Limb (tissue), 2 donors: ENCODE results near the gene ZNF184.
A peak's percentile ranks its signal among the peaks of the same experiment; 100 is the strongest.
"Not testable (repeated sequence)": the region's sequence is repeated elsewhere in the genome, so short reads cannot be mapped to it uniquely, and the experiment has no call there.

ENCODE experiments used
- DNase-seq, 2 donors: peaks; one replicate each; pipeline ENCODE4 v3.0.0-alpha.2; 2016; ENCODE audit errors: extremely low spot score in 2 of 2

ZNF184 gene

GRCh38 chr6:27426045-27426620, 46.8 kb downstream of the ZNF184 start:
- no peak for DNase-seq

GRCh38 chr6:27424851-27425250, 48.1 kb downstream of the ZNF184 start:
- DNase-seq: not testable (repeated sequence)

DNA sequence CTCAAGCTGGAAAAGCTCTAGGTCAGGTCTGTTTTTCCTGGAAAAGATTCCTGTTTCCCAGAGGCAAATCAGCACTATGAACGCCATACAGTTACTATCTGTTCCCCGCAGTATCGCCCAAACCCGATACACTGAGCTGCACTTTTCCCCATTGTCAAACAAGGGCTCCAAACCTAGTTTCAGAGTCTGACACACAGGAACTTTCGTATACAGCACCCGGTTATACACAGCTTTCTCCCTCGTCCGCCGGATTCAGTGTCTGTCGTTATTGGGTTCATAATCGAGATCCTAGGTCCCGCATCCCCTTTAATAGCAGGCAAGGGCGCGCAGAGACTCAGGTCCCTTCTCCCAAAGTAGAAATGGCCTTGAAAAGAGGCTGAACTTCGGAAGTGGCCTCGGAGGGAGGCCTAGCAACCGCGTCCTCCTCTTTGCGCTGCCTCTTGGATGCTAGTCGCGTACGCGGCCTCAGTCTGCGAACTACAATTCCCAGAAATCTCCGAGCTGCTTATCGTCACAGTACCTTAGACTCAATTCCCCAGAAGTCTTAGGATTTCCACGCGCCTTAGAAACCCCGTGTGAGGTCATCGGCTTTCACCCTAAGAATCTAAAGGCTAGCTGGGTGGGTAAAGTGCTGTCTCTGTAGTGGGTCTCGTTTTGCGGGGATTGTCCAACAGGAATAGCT, 50.1 kb downstream of the ZNF184 start:
- peak; percentile 11 to 37 for DNase-seq

DNA sequence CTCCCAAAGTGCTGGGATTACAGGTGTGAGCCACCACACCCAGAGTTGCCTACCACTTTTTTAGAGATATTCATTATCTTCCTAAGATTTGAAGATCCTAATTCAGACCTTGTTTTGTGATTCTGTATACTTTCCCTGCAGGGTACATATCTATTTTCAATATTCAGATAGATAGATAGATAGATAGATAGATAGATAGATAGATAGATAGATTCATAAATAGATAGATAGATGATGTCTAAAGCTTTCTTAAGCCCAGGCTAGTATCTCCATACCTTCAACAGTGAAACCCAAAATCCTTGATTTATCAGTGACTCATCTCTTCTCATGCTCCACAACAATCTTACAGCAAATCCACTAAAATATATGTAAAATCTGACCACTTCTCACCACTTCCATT, 53.5 kb downstream of the ZNF184 start:
- no peak for DNase-seq

GRCh38 chr6:27415898-27416297, 57.0 kb downstream of the ZNF184 start:
- no peak for DNase-seq

DNA sequence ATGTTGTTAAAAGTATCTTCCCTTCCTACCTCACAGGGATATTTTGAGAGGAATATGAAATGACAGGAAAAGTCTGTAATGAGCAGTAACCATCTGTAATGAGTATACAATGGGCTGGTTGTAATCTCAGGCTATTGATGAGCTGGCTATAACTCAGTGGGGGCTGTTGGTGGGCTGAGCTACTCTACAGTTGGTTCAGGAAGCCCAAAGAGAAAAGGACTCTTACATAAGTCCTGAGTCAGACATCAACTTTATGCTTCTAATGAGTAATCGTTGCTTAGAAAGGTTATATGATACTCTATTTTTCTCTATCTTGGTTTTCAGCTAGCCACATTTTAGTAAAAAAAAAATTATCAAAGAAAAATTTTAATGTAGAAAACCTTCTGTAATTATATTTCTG, 57.9 kb downstream of the ZNF184 start:
- DNase-seq: no peak

- DNase-seq: no peak
These were observed 58.6 kb downstream of the ZNF184 start for GRCh38 chr6:27414300-27414699.

DNA sequence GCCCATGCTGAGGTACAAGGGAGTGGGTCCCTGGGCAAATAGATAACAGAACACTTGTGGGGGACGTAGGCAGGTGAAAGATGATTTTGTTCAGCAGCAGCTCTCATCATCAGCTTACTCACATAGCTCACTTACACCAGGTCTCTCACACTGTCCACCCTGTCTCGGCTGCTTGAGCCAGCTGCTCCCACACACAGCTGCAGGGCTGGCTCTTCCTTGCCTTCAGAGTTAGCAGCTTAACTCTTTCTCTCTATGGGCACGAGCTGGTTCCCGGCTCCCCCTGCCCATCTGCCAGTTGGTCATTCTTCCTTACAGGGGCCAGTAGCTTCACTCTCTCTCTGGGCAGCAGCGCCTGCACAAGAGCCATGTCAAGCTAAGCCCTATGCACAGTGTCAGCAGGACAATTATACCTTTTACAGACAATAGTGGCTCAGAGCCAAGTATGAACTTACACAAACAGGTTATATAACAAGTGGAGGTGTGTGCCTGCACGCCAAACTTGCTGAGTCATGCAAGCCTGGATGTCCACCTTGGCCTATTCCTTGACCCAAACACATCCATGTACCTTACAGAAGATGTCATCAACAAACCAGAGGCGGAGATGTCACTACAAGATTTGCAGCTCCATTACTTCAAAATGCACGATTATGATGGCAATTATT, 65.6 kb downstream of the ZNF184 start:
- no peak for DNase-seq

GRCh38 chr6:27406085-27406484, 66.8 kb downstream of the ZNF184 start:
- DNase-seq: no peak

DNA sequence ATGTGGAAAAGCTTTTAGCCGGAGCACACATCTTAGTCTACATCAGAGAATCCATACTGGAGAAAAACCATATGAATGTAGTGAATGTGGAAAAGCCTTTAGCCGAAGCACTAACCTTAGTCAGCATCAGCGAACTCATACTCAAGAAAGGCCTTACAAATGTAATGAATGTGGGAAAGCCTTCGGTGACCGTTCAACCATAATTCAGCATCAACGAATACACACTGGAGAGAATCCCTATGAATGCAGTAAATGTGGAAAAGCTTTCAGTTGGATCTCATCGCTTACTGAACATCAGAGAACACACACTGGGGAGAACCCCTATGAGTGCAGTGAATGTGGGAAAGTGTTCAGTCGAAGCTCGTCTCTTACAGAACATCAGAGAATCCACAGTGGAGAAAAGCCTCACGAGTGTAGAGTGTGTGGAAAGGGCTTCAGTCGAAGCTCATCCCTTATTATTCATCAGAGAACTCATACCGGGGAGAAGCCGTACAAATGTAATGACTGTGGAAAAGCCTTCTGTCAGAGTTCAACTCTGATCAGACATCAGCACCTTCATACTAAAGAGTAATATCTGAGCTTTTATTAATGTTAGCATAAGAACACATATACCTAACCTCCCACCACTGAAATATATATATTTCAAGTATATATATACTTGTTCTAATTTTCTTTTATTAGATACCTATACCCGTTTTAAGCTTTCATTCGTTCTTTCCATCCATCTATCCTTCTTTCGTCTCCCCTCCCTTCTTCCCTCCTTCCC, 71.8 kb downstream of the ZNF184 start:
- no peak for DNase-seq
